ENCODE results near the gene ROBO1. TPM values are rescaled to one million over a fixed set of nuclear protein-coding genes. Genes with fewer than 3 reads are reported as not detected.
A peak's percentile ranks its signal among the peaks of the same experiment; 100 is the strongest.

Gene ROBO1
- total RNA-seq, 1 donor from 2014 or later = 20.8 TPM

DNA sequence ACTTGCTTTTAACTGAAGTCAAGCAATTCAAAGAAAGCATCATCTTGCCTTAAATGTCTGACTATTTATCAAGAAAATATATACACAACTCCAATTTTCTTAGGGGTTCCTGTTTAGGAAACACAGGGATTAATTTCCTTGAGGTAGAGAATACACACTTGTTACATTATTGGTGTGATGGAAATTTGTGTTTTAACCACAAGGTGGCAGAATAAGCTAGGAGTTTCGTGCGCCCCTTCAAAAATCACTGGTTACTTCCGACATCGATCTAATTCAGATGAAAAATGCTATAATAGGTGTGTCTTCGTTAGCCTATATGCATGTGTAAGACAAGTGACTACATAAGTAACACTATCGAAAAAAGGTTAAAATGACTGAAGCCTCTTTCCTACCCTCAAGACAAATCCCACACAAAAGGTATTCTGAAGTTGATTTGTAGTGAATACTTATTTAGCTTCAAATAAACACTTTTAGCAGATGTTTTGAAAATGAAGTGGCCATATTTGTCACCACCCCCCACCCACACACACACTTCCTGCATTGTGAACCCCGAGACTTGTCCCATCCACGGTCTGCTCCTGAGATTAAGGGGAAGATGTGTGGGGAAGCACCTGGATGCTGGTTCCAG is 246.5 kb downstream of the ROBO1 start:
- FAIRE-seq (no peak), DNase-seq (ENCODE audit: low read depth) (peak; percentile 44)
- Histone ChIP-seq H3K4me3 (ENCODE audit: low read depth, low read length) (no peak overlapping the region), H3K36me3 (ENCODE audit: control insufficient read depth, insufficient read depth, low read length) (no peaks in the 10 kb centered on the region), H3K27me3 (ENCODE audit: control insufficient read depth, insufficient read depth, low read length) (no peaks in the 10 kb centered on the region)
- TF ChIP-seq CTCF (IDR thresholded peaks at IDR 0.05; ENCODE audit: insufficient read depth, low read length, severe bottlenecking) = peak; percentile 44

DNA sequence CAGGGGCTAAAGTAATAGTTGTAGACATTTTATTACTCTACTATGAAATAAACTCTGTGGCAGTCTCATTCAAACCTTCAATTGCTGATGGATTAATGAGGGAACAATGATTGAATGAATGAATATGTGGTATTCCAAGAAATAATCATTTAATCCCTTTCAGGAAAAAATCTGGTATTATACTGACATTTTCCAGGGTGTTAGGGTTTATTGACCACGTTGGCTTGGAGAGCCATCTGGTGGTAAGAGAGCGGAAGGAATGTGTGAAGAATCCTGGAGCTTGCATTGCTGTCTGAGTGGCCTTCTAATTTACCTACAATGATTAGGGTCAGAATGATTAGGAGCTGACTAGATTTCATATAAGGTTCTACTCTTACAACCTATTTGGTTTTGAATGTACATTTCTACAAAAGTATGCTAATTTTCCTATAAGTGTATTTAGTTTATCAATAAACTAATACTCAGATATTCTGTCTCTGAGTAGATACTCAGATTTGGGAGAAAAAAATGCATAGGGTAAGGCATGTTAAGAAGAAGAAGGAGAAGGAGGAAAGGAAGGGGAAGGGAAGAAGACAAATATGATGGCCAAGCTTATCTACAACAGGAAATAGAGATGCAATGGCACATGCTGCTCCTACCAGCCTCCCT is 249.9 kb downstream of the ROBO1 start:
- no peaks in the 10 kb centered on the region for H3K36me3 ChIP-seq (ENCODE audit: control insufficient read depth, insufficient read depth, low read length)
- peak; percentile 38 for DNase-seq (ENCODE audit: low read depth)
- peak; percentile 59 for TF ChIP-seq CTCF (IDR thresholded peaks at IDR 0.05; ENCODE audit: insufficient read depth, low read length, severe bottlenecking)
- FAIRE-seq = no peak
- H3K27me3 ChIP-seq (ENCODE audit: control insufficient read depth, insufficient read depth, low read length) = no peaks in the 10 kb centered on the region
- no peak overlapping the region for H3K4me3 ChIP-seq (ENCODE audit: low read depth, low read length)

DNA sequence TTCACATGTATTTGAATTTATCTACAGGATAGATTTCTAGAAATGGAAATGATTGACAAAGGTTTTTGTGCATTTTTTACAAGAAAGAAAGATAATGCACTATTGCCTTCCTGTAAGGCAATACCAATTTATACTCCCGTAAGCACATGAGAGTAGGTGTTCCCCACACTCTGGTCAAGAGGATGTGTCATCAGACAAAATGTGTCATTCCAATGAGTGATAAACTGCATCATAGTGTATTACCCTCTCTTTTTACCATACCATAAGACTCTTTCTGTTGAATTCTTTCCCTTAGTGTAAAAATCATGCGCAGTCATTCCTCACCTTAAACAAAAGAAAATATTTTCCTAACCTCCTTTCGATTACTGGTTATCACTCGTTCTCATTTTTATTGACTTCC is 251.0 kb downstream of the ROBO1 start:
- no peaks in the 10 kb centered on the region for H3K27me3 ChIP-seq (ENCODE audit: control insufficient read depth, insufficient read depth, low read length)
- no peak overlapping the region for H3K4me3 ChIP-seq (ENCODE audit: low read depth, low read length)
- H3K36me3 ChIP-seq (ENCODE audit: control insufficient read depth, insufficient read depth, low read length) = no peaks in the 10 kb centered on the region
- DNase-seq (ENCODE audit: low read depth) (peak; percentile 69), FAIRE-seq (peak; percentile 68)
- TF ChIP-seq CTCF (IDR thresholded peaks at IDR 0.05; ENCODE audit: insufficient read depth, low read length, severe bottlenecking) = no peak

DNA sequence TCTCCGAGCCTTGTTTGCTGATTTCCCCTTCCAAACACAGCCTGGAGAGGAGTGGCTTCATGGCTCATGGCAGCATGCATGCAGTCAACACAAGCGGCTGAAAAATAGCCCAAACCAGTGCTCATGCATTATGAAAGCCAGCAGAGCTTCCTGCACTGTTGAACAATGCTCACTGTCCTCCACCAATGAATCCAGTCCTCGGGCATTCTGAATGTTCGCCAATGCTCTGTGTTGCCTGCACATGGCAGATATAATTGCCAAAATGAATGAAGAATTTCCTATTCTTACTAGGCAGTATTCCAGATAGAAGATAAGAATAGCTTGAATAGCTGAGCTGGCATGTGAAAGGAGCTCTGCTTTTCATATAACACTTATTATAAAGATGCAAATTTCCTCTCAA is 252.7 kb downstream of the ROBO1 start:
- DNase-seq (ENCODE audit: low read depth) (no peak), FAIRE-seq (no peak)
- TF ChIP-seq CTCF (IDR thresholded peaks at IDR 0.05; ENCODE audit: insufficient read depth, low read length, severe bottlenecking) = no peak
- H3K27me3 ChIP-seq (ENCODE audit: control insufficient read depth, insufficient read depth, low read length) = no peaks in the 10 kb centered on the region
- H3K36me3 ChIP-seq (ENCODE audit: control insufficient read depth, insufficient read depth, low read length) = no peaks in the 10 kb centered on the region
- no peak overlapping the region for H3K4me3 ChIP-seq (ENCODE audit: low read depth, low read length)

GRCh38 chr3:79514069-79514468 is 253.7 kb downstream of the ROBO1 start:
- Histone ChIP-seq H3K27me3 (ENCODE audit: control insufficient read depth, insufficient read depth, low read length) (no peaks in the 10 kb centered on the region), H3K4me3 (ENCODE audit: low read depth, low read length) (no peak overlapping the region), H3K36me3 (ENCODE audit: control insufficient read depth, insufficient read depth, low read length) (no peaks in the 10 kb centered on the region)
- DNase-seq (ENCODE audit: low read depth) (no peak), FAIRE-seq (no peak)
- no peak for TF ChIP-seq CTCF (IDR thresholded peaks at IDR 0.05; ENCODE audit: insufficient read depth, low read length, severe bottlenecking)

Data from bronchial epithelial cell (primary cell).